GM21515 (cell line): Measurements from ENCODE around the gene ANAPC5.
"Not testable (repeated sequence)": the region's sequence is repeated elsewhere in the genome, so short reads cannot be mapped to it uniquely, and the experiment has no call there.

Source experiments
- ATAC-seq: cut with Tn5 transposase; IDR thresholded peaks from one replicate; pipeline ENCODE4 v1.9.1; 2021; ENCODE audit not compliant: unreplicated experiment

Gene ANAPC5

GRCh38 chr12:121323908-121324307 is 28.3 kb downstream of the ANAPC5 start:
- no peak for ATAC-seq

GRCh38 chr12:121318121-121318520 is 34.1 kb downstream of the ANAPC5 start:
- ATAC-seq = no peak

- ATAC-seq = no peak
Measured at GRCh38 chr12:121314431-121314830, 37.8 kb downstream of the ANAPC5 start.

- ATAC-seq = not testable (repeated sequence)
Measured at GRCh38 chr12:121310231-121310630, 42.0 kb downstream of the ANAPC5 start.

- not testable (repeated sequence) for ATAC-seq
Measured at GRCh38 chr12:121307397-121307796, 44.8 kb downstream of the ANAPC5 start.

- ATAC-seq = no peak
Measured at GRCh38 chr12:121304306-121304705, 47.9 kb downstream of the ANAPC5 start.

GRCh38 chr12:121301876-121302275 is 50.3 kb downstream of the ANAPC5 start:
- ATAC-seq = no peak

GRCh38 chr12:121300083-121300819 is 52.0 kb downstream of the ANAPC5 start:
- no peak for ATAC-seq

GRCh38 chr12:121299662-121300061 is 52.5 kb downstream of the ANAPC5 start:
- no peak for ATAC-seq

GRCh38 chr12:121298411-121298810 is 53.8 kb downstream of the ANAPC5 start:
- ATAC-seq = not testable (repeated sequence)

GRCh38 chr12:121297435-121297991 is 54.7 kb downstream of the ANAPC5 start:
- ATAC-seq = peak; percentile 9

- peak; percentile 67 for ATAC-seq
Measured at GRCh38 chr12:121296618-121297434, 55.4 kb downstream of the ANAPC5 start, which contains the start of gene CAMKK2. Gene CAMKK2 (minus strand): TSS chr12:121296709. CDS start chr12:121274526, 22,183 bp downstream.

GRCh38 chr12:121295746-121296617 is 56.2 kb downstream of the ANAPC5 start:
- peak; percentile 34 for ATAC-seq

GRCh38 chr12:121295116-121295745 is 57.0 kb downstream of the ANAPC5 start:
- no peak for ATAC-seq

- ATAC-seq = no peak
Measured at GRCh38 chr12:121294151-121294889, 57.9 kb downstream of the ANAPC5 start.

GRCh38 chr12:121293603-121294002 is 58.6 kb downstream of the ANAPC5 start:
- ATAC-seq = no peak

GRCh38 chr12:121290410-121290809 is 61.8 kb downstream of the ANAPC5 start:
- ATAC-seq = no peak

- ATAC-seq = no peak
Measured at GRCh38 chr12:121289962-121290361, 62.2 kb downstream of the ANAPC5 start.

- ATAC-seq = no peak
Measured at GRCh38 chr12:121288986-121289385, 63.2 kb downstream of the ANAPC5 start.
